Panc1 (cell line): Measurements from ENCODE around the gene NACC1. TPM values are rescaled to one million over a fixed set of nuclear protein-coding genes. Genes with fewer than 3 reads are reported as not detected.

Source experiments
- ATAC-seq: fragments of 200-7000 bp; cut with Tn5 transposase; 2 replicates; pipeline ENCODE4 v1.9.1; 2020; ENCODE audit warnings: mild to moderate bottlenecking, moderate library complexity
- BruUV-seq: library from RNA; stranded (reverse); fragments of 400-500 nt; replicated peaks from 2 replicates; lab custom pipeline; 2021; lab: Mats Ljungman, UMichigan
- CTCF ChIA-PET: fragments of 300-600 bp; sonication (Branson Sonifier 250); formaldehyde crosslinking; loops from one replicate; lab custom pipeline; 2022; ENCODE audit warnings: antibody characterized with exemption; lab: Charles Lee
- POLR2A ChIA-PET: fragments of 300-600 bp; sonication (Branson Sonifier 250); formaldehyde crosslinking; loops from one replicate; lab custom pipeline; 2022; ENCODE audit warnings: antibody characterized with exemption; lab: Charles Lee
- DNase-seq: peaks from one replicate; pipeline ENCODE4 v3.0.0-alpha.2; 2010; ENCODE audit warnings: low read depth, low spot score
- H3K27ac ChIP-seq: 2 replicates; pipeline ENCODE4 v1.5.1; 2011; ENCODE audit warnings: mild to moderate bottlenecking, low read length, inconsistent platforms
- H3K27me3 ChIP-seq: fragments of 200-500 bp; sonication (Bioruptor generic); 2 replicates; pipeline ENCODE4 v1.6.0; 2014; ENCODE audit warnings: low read length, inconsistent platforms; ENCODE audit not compliant: control insufficient read depth, insufficient read depth
- H3K36me3 ChIP-seq: fragments of 200-500 bp; sonication (Bioruptor generic); 2 replicates; pipeline ENCODE4 v1.5.1; 2014; ENCODE audit warnings: inconsistent platforms, mild to moderate bottlenecking, low read length, moderate library complexity; ENCODE audit not compliant: control insufficient read depth, insufficient read depth
- H3K4me1 ChIP-seq: 2 replicates; pipeline ENCODE4 v1.5.1; 2011; ENCODE audit warnings: inconsistent platforms, mild to moderate bottlenecking, low read length, moderate library complexity; ENCODE audit not compliant: control insufficient read depth, insufficient read depth
- H3K4me3 ChIP-seq, 2 experiments: 2 replicates each; pipeline ENCODE4 v1.5.1; 2011 to 2012; ENCODE audit warnings: low read depth in 2 of 2, low read length in 2 of 2, mild to moderate bottlenecking in 2 of 2, inconsistent platforms in 1 of 2, moderate library complexity in 1 of 2
- H3K9me3 ChIP-seq: fragments of 200-500 bp; sonication (Bioruptor generic); 2 replicates; pipeline ENCODE4 v1.5.1; 2014; ENCODE audit warnings: low read depth, mild to moderate bottlenecking, inconsistent platforms, low read length, moderate library complexity; ENCODE audit not compliant: control insufficient read depth, insufficient read depth
- CTCF ChIP-seq: fragments of 450-650 bp; IDR thresholded peaks from 2 replicates; pipeline ENCODE4 v1.5.1; 2017; ENCODE audit warnings: mild to moderate bottlenecking
- POLR2AphosphoS5 ChIP-seq: IDR thresholded peaks from 2 replicates; pipeline ENCODE4 v1.6.1; 2012; ENCODE audit warnings: mild to moderate bottlenecking, low read depth, low read length, moderate library complexity
- REST ChIP-seq, 2 experiments: IDR thresholded peaks; 2 replicates each; pipeline ENCODE4 v1.6.1; 2011 to 2012; ENCODE audit warnings: low read depth in 2 of 2, control low read depth in 1 of 2, low read length in 1 of 2, mild to moderate bottlenecking in 1 of 2, moderate library complexity in 1 of 2; ENCODE audit not compliant: insufficient read depth in 1 of 2
- SIN3A ChIP-seq: IDR thresholded peaks from 2 replicates; pipeline ENCODE4 v1.6.1; 2012; ENCODE audit warnings: low read depth, mild to moderate bottlenecking, low read length, moderate library complexity, borderline replicate concordance; ENCODE audit not compliant: insufficient read depth
- TCF7L2 ChIP-seq: IDR thresholded peaks from 2 replicates; pipeline ENCODE4 v1.6.1; 2011; ENCODE audit warnings: mild to moderate bottlenecking, low read depth, low read length, inconsistent platforms
- in situ Hi-C: cut with HindIII; loops from 2 replicates; pipeline ENCODE4 v1.10.0; 2016; ENCODE audit warnings: low sequenced_read_pairs, low pct_unique_long_range_greater_than_20kb
- intact Hi-C: fragments of 100-400 bp; cut with micrococcal nuclease; formaldehyde crosslinking; loops from one replicate; pipeline ENCODE4 v1.10.0; 2022; ENCODE audit not compliant: unreplicated experiment
- total RNA-seq: library from RNA; stranded (reverse); gene quantifications from one replicate; pipeline ENCODE4 v1.2.1, GENCODE V29; 2021; ENCODE audit not compliant: unreplicated experiment

NACC1 gene
- total RNA-seq, 1 experiment from 2014 or later, result 129 TPM

GRCh38 chr19:13153569-13154240 lies 35.6 kb downstream of the NACC1 start:
- TF ChIP-seq CTCF, result no peak; the same call in 1 of the 2 replicates
- no peak for TF ChIP-seq POLR2AphosphoS5
- no peak for TF ChIP-seq TCF7L2
- no peak for TF ChIP-seq REST (IDR thresholded peaks at IDR 0.05; ENCODE audit: insufficient read depth in 1 of 2, low read depth in 2 of 2, low read length in 1 of 2)
- TF ChIP-seq SIN3A, result no peak
- H3K9me3 ChIP-seq, result no peaks in the 10 kb centered on the region
- in situ Hi-C loops (no loop called here), intact Hi-C loops (no loop called here)
- no TSS peak for BruUV-seq
- ATAC-seq (no peak), DNase-seq (no peak)
- H3K27me3 ChIP-seq, result no peaks in the 10 kb centered on the region
- peaks cover 10% of the 10 kb centered on the region; the same call in 1 of the 2 replicates for H3K36me3 ChIP-seq
- peak overlapping the region; percentile 96 for H3K27ac ChIP-seq
- H3K4me1 ChIP-seq, result peaks cover 11% of the 10 kb centered on the region
- CTCF ChIA-PET, result no interaction called here
- POLR2A ChIA-PET, result interaction anchor here (0.5 kb wide), 1 partner anchor 851 kb away, joined by 5 read pairs; no protein-coding TSS in a partner anchor
- H3K4me3 ChIP-seq, result peak overlapping the region; percentile 68 to 90

GRCh38 chr19:13154241-13154778 lies 36.2 kb downstream of the NACC1 start:
- intact Hi-C loops, result no loop called here
- ATAC-seq (no peak), DNase-seq (no peak)
- in situ Hi-C loops, result no loop called here
- Histone ChIP-seq H3K9me3 (no peaks in the 10 kb centered on the region), H3K4me3 (peak overlapping the region; percentile 68 to 90), H3K27ac (peak overlapping the region; percentile 96), H3K4me1 (peaks cover 11% of the 10 kb centered on the region), H3K27me3 (no peaks in the 10 kb centered on the region), H3K36me3 (peaks cover 10% of the 10 kb centered on the region; the same call in 1 of the 2 replicates)
- no TSS peak for BruUV-seq
- TF ChIP-seq TCF7L2 (no peak), REST (IDR thresholded peaks at IDR 0.05; ENCODE audit: insufficient read depth in 1 of 2, low read depth in 2 of 2, low read length in 1 of 2) (no peak), SIN3A (0 out of 2 replicates have a peak, but pooled peaks have one; percentile 72), POLR2AphosphoS5 (no peak)
- ChIA-PET CTCF (no interaction called here), POLR2A (interaction anchor here (0.5 to 1.2 kb wide), 2 partner anchors 9 to 851 kb away, joined by 5 to 6 read pairs; no protein-coding TSS in a partner anchor)
